ENCODE measurements around the gene TRA2A. TPM values are rescaled to one million over a fixed set of nuclear protein-coding genes. Genes with fewer than 3 reads are reported as not detected.
A peak's percentile ranks its signal among the peaks of the same experiment; 100 is the strongest.

The TRA2A gene
- total RNA-seq, 1 experiment from 2014 or later = 169 TPM

- no peak for DNase-seq
- peak overlapping the region; percentile 91 for H3K9ac ChIP-seq (ENCODE audit: extremely low read depth, insufficient read length, low read length)
- TF ChIP-seq CTCF (conservative IDR thresholded peaks at IDR 0.05) = no peak
These were observed 61.9 kb downstream of the TRA2A start for GRCh38 chr7:23469961-23470250.

More at GRCh38 chr7:23469961-23470250, 61.9 kb downstream of the TRA2A start:
- H3K9me3 Mint-ChIP-seq = peaks cover 3 to 6% of the 10 kb centered on the region in 2 experiments
- no peak overlapping the region for H2AFZ ChIP-seq (ENCODE audit: low read length)
- no peaks in the 10 kb centered on the region; the same call in 1 of the 2 replicates for H3K27me3 Mint-ChIP-seq (ENCODE audit: low read depth)
- no peak overlapping the region for H2AK5ac ChIP-seq (ENCODE audit: insufficient read length, low read length)
- peaks cover 33% of the 10 kb centered on the region; the same call in 1 of the 2 replicates for H3K79me2 ChIP-seq (ENCODE audit: insufficient read depth, low read length)
- no peaks in the 10 kb centered on the region for H3K4me1 ChIP-seq (ENCODE audit: insufficient read depth, low read length)
- H3K79me1 ChIP-seq (ENCODE audit: insufficient read depth, low read depth, low read length, poor library complexity, severe bottlenecking) = no peaks in the 10 kb centered on the region
- no peak overlapping the region for H2BK12ac ChIP-seq (ENCODE audit: insufficient read length, low read depth, low read length)
- no peak overlapping the region for H2BK15ac ChIP-seq (ENCODE audit: low read depth, low read length)
- H3K18ac ChIP-seq (ENCODE audit: insufficient read length, low read depth, low read length) = peak overlapping the region; percentile 54
- H3T11ph ChIP-seq (ENCODE audit: low read length) = no peak overlapping the region
- H2BK20ac ChIP-seq (ENCODE audit: low read depth, low read length, poor library complexity, severe bottlenecking) = no peak overlapping the region
- no peak overlapping the region for H3K56ac ChIP-seq (ENCODE audit: insufficient read length, low read depth, low read length)
- no peak overlapping the region for H4K8ac ChIP-seq (replicated peaks; ENCODE audit: insufficient read length, low read depth, low read length)
- peaks cover 15 to 19% (median 16%) of the 10 kb centered on the region in 3 experiments for H3K36me3 Mint-ChIP-seq (ENCODE audit: insufficient read depth in 1 of 3, low read depth in 3 of 3)
- peak overlapping the region; percentile 91 to 99 for H3K4me3 Mint-ChIP-seq
- no peak overlapping the region for H4K91ac ChIP-seq (ENCODE audit: insufficient read length, low read depth, low read length)
- WGBS (ENCODE audit: extremely low coverage, insufficient read length, low lambda C conversion rate) = no CpG with 5 or more reads among the region's 18 CpGs
- no peak overlapping the region for H3K23ac ChIP-seq (ENCODE audit: insufficient read length, low read depth, low read length)
- H3K4me2 ChIP-seq (ENCODE audit: insufficient read depth, insufficient read length, low read length) = peak overlapping the region; percentile 96
- peak overlapping the region; percentile 98 to 100 (median 99) for H3K27ac Mint-ChIP-seq
- peak overlapping the region; percentile 86 for H3K27ac ChIP-seq (ENCODE audit: insufficient read length, low read depth, low read length)
- no peak overlapping the region for H3K4ac ChIP-seq (ENCODE audit: low read depth, low read length)
- no peaks in the 10 kb centered on the region for H4K20me1 ChIP-seq (ENCODE audit: control insufficient read depth, insufficient read depth, insufficient read length)
- H2BK5ac ChIP-seq (ENCODE audit: insufficient read length, low read length) = no peak overlapping the region
- H3K27me3 ChIP-seq (ENCODE audit: insufficient read depth, low read length) = no peaks in the 10 kb centered on the region
- H2BK120ac ChIP-seq (ENCODE audit: low read depth, low read length, poor library complexity, severe bottlenecking) = no peak overlapping the region
- H4K5ac ChIP-seq (ENCODE audit: insufficient read length, low read depth, low read length) = no peak overlapping the region
- H3K23me2 ChIP-seq (ENCODE audit: insufficient read length, low read depth, low read length, poor library complexity, severe bottlenecking) = peaks cover 30% of the 10 kb centered on the region
- H3K4me1 Mint-ChIP-seq = peaks cover 25 to 26% of the 10 kb centered on the region in 2 experiments
- peak overlapping the region; percentile 72; the same call in 1 of the 2 replicates for H3K14ac ChIP-seq (ENCODE audit: insufficient read depth, low read length)
- no peaks in the 10 kb centered on the region for H3K9me3 ChIP-seq (ENCODE audit: control insufficient read depth, low read depth, low read length)
